Measurements from ENCODE around the gene PCARE. TPM values are rescaled to one million over a fixed set of nuclear protein-coding genes. Genes with fewer than 3 reads are reported as not detected.

PCARE gene
- total and polyA plus RNA-seq, 7 donors = under 0.01 to 0.14 TPM; not detected in 5

DNA sequence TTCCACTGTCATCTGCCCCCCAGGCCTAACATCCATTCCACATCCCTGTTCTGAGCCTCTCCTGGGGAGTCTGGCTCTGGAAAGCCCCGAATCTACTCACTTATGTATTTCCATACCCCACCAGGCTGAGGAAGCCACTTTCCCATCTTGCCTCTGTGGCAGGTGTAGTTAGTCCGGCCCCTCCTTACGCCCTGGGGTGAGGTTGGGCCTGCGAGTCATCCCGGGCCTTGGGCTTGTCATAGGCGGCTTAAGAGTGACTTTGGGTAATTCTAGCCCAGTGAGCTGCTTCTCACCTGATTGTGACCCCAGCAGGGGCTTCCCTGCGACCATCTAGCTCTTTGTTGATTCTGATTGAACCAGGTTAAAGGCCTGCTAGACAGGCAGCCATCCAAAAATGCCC, 21.1 kb downstream of the PCARE start:
- Histone ChIP-seq H3K36me3 (no peaks in the 10 kb centered on the region), H3K4me1 (peaks cover 0 to 13% (median 5%) of the 10 kb centered on the region in 4 donors), H3K27me3 (no peaks in the 10 kb centered on the region), H3K27ac (no peak overlapping the region), H3K9me3 (no peaks in the 10 kb centered on the region), H3K4me3 (no peak overlapping the region)
- TF ChIP-seq, protein P1, sequence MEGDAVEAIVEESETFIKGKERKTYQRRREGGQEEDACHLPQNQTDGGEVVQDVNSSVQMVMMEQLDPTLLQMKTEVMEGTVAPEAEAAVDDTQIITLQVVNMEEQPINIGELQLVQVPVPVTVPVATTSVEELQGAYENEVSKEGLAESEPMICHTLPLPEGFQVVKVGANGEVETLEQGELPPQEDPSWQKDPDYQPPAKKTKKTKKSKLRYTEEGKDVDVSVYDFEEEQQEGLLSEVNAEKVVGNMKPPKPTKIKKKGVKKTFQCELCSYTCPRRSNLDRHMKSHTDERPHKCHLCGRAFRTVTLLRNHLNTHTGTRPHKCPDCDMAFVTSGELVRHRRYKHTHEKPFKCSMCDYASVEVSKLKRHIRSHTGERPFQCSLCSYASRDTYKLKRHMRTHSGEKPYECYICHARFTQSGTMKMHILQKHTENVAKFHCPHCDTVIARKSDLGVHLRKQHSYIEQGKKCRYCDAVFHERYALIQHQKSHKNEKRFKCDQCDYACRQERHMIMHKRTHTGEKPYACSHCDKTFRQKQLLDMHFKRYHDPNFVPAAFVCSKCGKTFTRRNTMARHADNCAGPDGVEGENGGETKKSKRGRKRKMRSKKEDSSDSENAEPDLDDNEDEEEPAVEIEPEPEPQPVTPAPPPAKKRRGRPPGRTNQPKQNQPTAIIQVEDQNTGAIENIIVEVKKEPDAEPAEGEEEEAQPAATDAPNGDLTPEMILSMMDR (IDR thresholded peaks at IDR 0.05) = no peak
- TF ChIP-seq EP300 (IDR thresholded peaks at IDR 0.05) (no peak), POLR2AphosphoS5 (IDR thresholded peaks at IDR 0.05) (no peak), POLR2A (IDR thresholded peaks at IDR 0.05) (no peak)
- peak; percentile 45 for DNase-seq
- WGBS, 2 donors = 74 to 82% methylated on average over 7 of the region's 7 CpGs
- intact Hi-C loops (cut with DNase I) = no loop called here

DNA sequence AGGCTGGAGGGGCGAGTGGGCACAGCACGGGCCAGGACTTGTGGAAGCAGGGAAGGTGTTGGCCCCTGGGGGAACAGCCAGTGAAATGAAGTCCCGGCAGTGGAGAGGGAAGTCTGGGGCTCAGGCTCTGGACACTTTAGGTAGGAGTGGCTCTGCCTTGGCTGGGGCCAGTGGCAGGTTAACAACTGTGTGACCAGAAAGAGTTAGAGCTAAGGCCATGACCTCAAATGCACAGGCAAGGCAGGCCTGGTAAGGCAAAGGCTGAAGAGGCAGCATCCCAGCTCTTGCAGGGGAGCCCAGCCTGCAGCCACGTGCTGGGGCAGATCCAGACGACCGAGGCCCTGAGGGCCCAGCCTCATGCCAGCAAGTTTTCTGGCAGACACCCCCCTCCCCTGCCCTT, 21.5 kb downstream of the PCARE start:
- H3K27ac ChIP-seq = no peak overlapping the region

DNA sequence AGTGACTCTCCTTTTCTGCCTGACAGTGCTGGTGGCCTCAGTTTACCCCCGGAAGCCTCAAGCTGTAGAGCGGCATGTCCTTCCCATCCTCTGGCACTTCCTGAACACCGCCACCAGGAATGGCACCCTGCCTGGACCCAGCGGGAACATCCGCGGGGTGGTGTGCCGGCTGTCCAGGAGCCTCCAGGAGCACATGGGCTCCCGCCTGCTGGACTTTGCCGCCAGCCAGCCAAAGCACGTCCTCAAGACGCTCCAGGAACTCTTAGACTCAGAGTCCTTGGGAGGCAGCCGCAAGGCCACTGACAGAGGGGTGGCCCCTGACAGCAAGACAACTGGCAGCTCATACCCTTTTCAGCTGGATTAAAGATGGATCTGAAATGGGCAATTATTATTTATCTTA, 22.6 kb downstream of the PCARE start:
- peak; percentile 39 for DNase-seq
- Histone ChIP-seq H3K4me1 (peaks cover 0 to 13% (median 5%) of the 10 kb centered on the region in 4 donors), H3K27me3 (no peaks in the 10 kb centered on the region), H3K9me3 (no peaks in the 10 kb centered on the region), H3K36me3 (no peaks in the 10 kb centered on the region), H3K27ac (no peak overlapping the region), H3K4me3 (no peak overlapping the region)
- intact Hi-C loops (cut with DNase I) = no loop called here
- TF ChIP-seq POLR2A (IDR thresholded peaks at IDR 0.05) (no peak), POLR2AphosphoS5 (IDR thresholded peaks at IDR 0.05) (no peak), EP300 (IDR thresholded peaks at IDR 0.05) (no peak)
- TF ChIP-seq, protein P1 (IDR thresholded peaks at IDR 0.05) = no peak
- WGBS, 2 donors = 90 to 97% methylated on average over 12 of the region's 12 CpGs

More for the DNA sequence above, 21.5 kb downstream of the PCARE start:
- intact Hi-C loops (cut with DNase I) = no loop called here
- no peaks in the 10 kb centered on the region for H3K9me3 ChIP-seq
- 72 to 73% methylated on average over 6 of the region's 6 CpGs for WGBS, 2 donors
- H3K4me3 ChIP-seq = no peak overlapping the region
- H3K36me3 ChIP-seq = no peaks in the 10 kb centered on the region
- peaks cover 0 to 13% (median 5%) of the 10 kb centered on the region in 4 donors for H3K4me1 ChIP-seq
- no peaks in the 10 kb centered on the region for H3K27me3 ChIP-seq
- no peak for TF ChIP-seq EP300 (IDR thresholded peaks at IDR 0.05)
- TF ChIP-seq, protein P1 (IDR thresholded peaks at IDR 0.05) = no peak
- no peak for TF ChIP-seq POLR2AphosphoS5 (IDR thresholded peaks at IDR 0.05)
- no peak for TF ChIP-seq POLR2A (IDR thresholded peaks at IDR 0.05)
- DNase-seq = peak; percentile 60

DNA sequence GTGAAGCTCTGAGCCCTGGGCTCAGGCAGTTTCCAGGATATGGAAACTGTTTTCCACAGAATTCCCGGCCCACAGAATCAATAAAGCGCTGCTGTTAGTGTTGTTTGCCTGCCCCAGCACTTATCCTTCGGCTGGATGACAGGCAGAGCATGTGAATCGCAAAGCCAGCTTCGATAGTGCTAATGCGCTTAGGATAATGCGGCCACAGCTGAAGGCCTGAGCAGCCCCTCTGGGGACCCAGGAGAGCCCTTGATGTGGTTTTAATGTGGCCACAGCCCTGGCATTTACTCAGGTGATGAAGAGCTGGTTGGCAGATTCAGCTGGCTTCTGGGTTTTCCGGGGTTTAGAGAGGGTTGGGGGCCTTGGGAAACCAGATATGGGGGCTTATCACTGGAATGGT, 23.7 kb downstream of the PCARE start:
- no peak overlapping the region for H3K4me3 ChIP-seq
- TF ChIP-seq POLR2AphosphoS5 (IDR thresholded peaks at IDR 0.05) (no peak), POLR2A (IDR thresholded peaks at IDR 0.05) (no peak)
- TF ChIP-seq, protein P1 (IDR thresholded peaks at IDR 0.05) = no peak
- H3K9me3 ChIP-seq = no peaks in the 10 kb centered on the region
- no peaks in the 10 kb centered on the region for H3K36me3 ChIP-seq
- no peak overlapping the region for H3K27ac ChIP-seq
- peaks cover 0 to 13% (median 5%) of the 10 kb centered on the region in 4 donors for H3K4me1 ChIP-seq
- H3K27me3 ChIP-seq = no peaks in the 10 kb centered on the region
- intact Hi-C loops (cut with DNase I) = no loop called here
- WGBS, 2 donors = 83 to 85% methylated on average over 8 of the region's 8 CpGs
- peak; percentile 14 for DNase-seq

Measured in sigmoid colon (tissue), 7 donors.